HG03442 (cell line): Measurements from ENCODE around the gene CYTH2.

Experiments used
- ATAC-seq: cut with Tn5 transposase; IDR thresholded peaks from one replicate; pipeline ENCODE4 v1.9.1; 2021; ENCODE audit warnings: mild to moderate bottlenecking, moderate library complexity; ENCODE audit not compliant: unreplicated experiment

The CYTH2 gene

DNA sequence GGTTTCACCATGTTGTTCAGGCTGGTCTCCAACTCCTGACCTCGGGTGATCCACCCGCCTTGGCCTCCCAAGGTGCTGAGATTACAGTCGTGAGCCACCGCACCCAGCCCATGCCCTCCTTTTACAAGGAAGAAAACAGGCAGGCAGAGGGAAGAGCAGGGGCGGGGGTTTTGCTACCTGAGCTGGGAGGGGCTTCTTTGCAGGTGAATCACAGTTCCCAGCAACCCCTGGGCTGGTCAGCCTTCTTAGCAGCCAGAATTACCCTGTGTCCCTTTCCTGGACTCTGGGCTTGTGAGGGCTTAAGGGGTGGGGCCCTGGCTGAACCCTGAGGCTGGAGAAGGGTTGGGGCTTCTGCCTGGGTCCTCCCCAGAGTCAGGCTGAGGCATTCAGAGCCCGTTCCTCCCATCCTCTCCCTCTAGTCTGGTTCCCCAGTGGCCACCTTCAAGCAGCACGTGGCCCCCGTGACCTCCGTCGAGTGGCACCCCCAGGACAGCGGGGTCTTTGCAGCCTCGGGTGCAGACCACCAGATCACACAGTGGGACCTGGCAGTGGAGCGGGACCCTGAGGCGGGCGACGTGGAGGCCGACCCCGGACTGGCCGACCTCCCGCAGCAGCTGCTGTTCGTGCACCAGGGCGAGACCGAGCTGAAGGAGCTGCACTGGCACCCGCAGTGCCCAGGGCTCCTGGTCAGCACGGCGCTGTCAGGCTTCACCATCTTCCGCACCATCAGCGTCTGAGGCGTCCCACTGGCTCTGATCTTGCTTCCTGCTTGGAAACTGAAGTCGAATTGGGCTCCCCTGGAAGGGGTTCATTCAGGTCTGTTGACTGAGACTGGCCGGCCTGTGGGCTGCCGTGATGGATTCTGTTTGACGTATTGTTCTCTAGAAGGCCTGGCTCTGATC is 16.6 kb upstream of the CYTH2 start:
- no peak for ATAC-seq

GRCh38 chr19:48454150-48454730 is 14.9 kb upstream of the CYTH2 start:
- no peak for ATAC-seq

DNA sequence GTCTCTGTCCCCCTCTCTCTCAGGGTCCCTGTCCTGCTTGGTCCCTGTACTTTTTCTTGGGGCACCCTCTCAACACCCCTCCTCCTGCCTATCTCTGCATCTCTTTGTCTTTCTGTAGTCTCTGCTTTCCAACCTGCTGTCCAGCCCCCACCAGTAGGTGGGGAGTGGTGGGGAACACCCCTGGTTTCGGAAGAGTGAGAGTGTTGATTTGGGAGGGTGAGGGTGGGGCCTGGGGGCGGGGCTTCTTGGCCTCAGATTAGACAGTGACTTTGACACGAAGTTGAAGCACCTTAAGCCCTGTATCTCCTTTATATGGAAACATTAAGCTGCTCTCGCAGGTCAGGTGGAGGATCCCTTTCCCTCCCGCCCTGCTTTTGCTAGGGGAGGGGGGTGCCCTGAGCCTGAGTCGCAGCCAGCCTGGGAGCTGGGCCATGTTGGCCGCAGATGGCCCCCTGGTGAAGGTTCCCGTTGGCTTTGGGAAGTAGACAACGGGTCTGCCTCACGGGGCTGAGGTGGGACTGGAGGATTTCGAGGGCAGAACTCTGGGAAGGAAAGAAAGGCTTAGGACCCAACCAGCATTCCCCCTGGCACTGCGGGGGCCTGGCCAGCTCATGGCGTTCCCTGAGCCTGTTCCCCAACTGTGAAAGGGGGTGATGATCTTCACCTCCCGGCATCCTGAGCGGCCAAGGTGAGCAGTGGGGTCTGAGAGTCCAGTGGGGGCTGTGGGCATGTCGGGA is 13.8 kb upstream of the CYTH2 start, which contains the start of gene KCNJ14:
TSS of gene KCNJ14 (plus strand) at position 404 of the 737 bp plus-strand sequence. CDS start 6,151 bp downstream, outside the sequence.
- ATAC-seq: no peak

- ATAC-seq: no peak
Measured at GRCh38 chr19:48455908-48456562, 13.1 kb upstream of the CYTH2 start.

GRCh38 chr19:48456864-48457263 is 12.3 kb upstream of the CYTH2 start:
- ATAC-seq: no peak

GRCh38 chr19:48458016-48458415 is 11.2 kb upstream of the CYTH2 start:
- ATAC-seq: no peak

DNA sequence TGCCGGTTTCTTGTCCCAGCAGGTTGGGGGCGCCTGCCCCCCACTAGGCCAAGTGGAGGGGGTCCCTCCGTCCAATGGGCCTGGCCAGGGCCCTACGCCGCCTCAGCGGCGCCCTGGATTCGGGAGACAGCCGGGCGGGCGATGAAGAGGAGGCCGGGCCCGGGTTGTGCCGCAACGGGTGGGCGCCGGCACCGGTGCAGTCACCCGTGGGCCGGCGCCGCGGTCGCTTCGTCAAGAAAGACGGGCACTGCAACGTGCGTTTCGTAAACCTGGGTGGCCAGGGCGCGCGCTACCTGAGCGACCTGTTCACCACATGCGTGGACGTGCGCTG is 7.6 kb upstream of the CYTH2 start:
- no peak for ATAC-seq

GRCh38 chr19:48461982-48462655 is 7.0 kb upstream of the CYTH2 start:
- no peak for ATAC-seq

DNA sequence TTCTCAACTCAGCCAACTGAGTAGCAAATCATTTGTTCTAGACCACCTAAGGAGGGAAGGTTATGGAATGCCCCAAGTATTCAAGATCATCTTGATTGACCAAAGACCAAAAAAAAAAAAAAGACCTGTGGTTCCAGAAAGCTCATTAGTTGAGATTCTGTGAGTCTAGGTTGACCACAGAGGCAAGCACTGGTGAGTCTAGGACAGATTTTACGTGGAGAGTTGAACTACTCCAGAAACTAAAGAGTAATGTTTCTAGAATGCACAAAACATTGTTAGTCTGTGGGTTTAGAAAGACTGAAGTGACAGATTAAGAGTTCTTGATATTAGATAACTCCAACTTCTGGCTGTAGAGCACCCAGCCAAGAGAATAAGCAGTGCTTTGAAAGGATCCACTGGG is 4.0 kb upstream of the CYTH2 start:
- no peak for ATAC-seq

DNA sequence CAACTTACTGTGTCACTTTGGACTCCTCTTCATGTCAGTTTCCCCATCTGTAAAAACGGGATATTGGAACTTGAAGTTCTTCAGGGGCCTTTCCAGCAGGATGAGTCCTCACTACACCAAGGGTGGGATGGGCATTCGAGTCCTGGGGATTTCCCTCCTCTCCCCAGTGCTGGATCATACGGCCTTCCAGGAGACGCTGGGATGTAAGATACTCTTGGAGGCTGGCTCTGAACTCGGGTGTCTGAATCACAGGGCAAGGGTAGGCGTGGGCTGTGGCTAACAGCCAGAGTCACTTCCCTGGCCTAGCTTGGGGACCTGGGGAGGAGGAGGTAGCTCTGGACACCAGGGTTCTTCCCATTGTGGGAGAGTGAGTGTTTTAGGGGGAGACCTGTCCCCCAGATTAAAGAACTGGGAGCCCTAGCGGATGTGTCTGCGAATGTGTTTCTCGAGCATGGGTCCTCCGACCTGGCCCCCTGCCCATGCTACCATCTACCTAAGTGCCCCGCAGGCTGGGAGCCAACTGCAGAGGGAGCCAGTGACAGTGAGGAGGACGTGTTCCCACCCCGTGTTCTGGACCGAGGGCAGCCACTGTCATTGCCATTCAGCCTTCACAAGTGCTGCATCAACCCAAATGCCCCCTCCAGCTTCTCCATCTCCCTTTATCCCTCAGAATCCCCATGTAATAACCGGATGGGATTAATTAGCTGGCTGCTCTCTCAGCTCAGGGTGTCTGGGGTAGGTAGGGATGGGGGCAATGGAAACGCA is 2.4 kb upstream of the CYTH2 start:
- no peak for ATAC-seq

- ATAC-seq: peak; percentile 93
Measured at GRCh38 chr19:48468772-48469288, 339 bp upstream of the CYTH2 start.

DNA sequence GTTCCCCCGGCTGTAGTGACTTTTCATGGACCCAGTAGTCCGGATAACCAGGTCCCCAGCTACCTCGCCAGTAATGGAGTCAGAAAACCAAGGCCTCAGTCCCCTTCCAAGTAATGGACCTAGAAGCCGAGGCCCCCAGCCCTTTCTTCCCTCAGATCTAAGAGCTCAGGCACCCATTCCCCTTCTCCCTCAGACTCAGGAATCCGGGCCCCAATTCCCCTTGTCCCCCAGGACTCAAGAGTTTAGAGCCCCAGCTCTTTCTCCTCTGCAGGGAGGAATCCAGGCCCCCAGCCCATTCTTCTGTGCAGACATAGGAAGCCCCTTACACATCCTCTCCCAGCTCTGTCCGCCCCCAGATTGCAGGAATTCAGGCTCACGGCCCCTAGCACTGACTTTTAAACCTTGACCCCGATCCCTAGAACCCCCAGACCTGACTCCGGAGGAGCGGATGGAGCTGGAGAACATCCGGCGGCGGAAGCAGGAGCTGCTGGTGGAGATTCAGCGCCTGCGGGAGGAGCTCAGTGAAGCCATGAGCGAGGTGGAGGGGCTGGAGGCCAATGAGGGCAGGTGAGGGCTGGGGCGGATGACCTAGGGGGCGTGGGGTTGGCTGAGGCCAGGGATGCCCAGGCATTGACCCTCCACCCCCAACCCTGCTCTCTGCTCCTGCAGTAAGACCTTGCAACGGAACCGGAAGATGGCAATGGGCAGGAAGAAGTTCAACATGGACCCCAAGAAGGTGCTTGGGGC is 938 bp downstream of the CYTH2 start:
- ATAC-seq: no peak

GRCh38 chr19:48470856-48471255 is 1.7 kb downstream of the CYTH2 start:
- ATAC-seq: no peak

DNA sequence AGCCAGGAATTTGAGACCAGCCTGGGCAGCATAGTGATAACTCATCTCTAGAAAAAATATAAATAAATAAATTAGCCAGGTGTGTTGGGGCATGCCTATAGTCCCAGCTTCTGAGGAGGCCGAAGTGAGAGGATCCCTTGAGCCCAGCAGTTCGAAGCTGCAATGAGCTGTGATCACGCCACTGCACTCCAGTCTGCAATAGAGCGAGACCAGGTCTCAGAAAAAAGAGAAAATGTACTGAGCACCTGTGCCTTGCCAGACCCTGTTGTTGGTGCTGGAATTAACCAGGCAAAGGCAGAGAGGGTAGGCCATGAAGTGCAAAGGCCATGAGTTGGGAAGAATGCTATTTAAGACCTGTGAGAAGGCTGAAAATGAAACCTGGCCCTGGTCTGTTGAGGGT is 2.7 kb downstream of the CYTH2 start:
- no peak for ATAC-seq

GRCh38 chr19:48473161-48473966 is 4.2 kb downstream of the CYTH2 start:
- ATAC-seq: no peak

DNA sequence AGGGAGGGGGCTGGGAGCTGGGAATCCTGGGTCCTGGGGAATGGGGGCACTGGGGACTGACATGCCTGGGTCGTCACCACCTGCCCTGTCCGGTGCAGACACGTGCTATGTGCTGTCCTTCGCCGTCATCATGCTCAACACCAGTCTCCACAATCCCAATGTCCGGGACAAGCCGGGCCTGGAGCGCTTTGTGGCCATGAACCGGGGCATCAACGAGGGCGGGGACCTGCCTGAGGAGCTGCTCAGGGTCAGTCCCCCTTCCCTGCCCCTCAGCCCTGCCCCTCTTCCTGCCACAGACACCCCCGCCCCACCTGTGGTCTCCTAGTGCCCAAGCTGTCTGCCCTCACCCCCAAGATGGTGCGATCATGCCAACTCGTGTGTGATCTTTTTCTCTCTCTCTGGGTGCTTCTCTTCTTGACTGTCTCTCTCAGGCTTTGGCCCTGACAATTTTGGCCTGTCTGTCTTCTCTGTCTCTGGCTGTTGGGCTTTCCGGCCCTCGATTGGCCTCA is 5.0 kb downstream of the CYTH2 start:
- no peak for ATAC-seq

GRCh38 chr19:48475369-48476068 is 6.3 kb downstream of the CYTH2 start:
- ATAC-seq: no peak
